HG02678 (cell line): Measurements from ENCODE around the gene STK32C.
"Not testable (repeated sequence)": the region's sequence is repeated elsewhere in the genome, so short reads cannot be mapped to it uniquely, and the experiment has no call there.

Source experiments
- ATAC-seq: cut with Tn5 transposase; IDR thresholded peaks from one replicate; pipeline ENCODE4 v1.9.1; 2021; ENCODE audit warnings: mild to moderate bottlenecking, moderate library complexity; ENCODE audit not compliant: unreplicated experiment

The STK32C gene

GRCh38 chr10:132220996-132221395 lies 86.8 kb downstream of the STK32C start:
- not testable (repeated sequence) for ATAC-seq

- no peak for ATAC-seq
These were observed 87.7 kb downstream of the STK32C start for GRCh38 chr10:132220061-132220460.

- ATAC-seq: no peak
These were observed 88.3 kb downstream of the STK32C start for GRCh38 chr10:132219486-132219885.

- ATAC-seq: not testable (repeated sequence)
These were observed 91.3 kb downstream of the STK32C start for GRCh38 chr10:132216441-132216840.

- ATAC-seq: no peak
These were observed 93.8 kb downstream of the STK32C start for GRCh38 chr10:132213917-132214316.

- no peak for ATAC-seq
These were observed 94.9 kb downstream of the STK32C start for GRCh38 chr10:132212816-132213215.

GRCh38 chr10:132211246-132211645 lies 96.5 kb downstream of the STK32C start:
- no peak for ATAC-seq

GRCh38 chr10:132210766-132211165 lies 97.0 kb downstream of the STK32C start:
- ATAC-seq: no peak

GRCh38 chr10:132209978-132210530 lies 97.7 kb downstream of the STK32C start:
- ATAC-seq: no peak

GRCh38 chr10:132209130-132209529 lies 98.6 kb downstream of the STK32C start:
- no peak for ATAC-seq

GRCh38 chr10:132208462-132209050 lies 99.2 kb downstream of the STK32C start:
- no peak for ATAC-seq

GRCh38 chr10:132207536-132208461 lies 100.0 kb downstream of the STK32C start:
- ATAC-seq: no peak

- ATAC-seq: no peak
These were observed 100.8 kb downstream of the STK32C start for GRCh38 chr10:132206806-132207535.

GRCh38 chr10:132206377-132206745 lies 101.4 kb downstream of the STK32C start:
- ATAC-seq: no peak

GRCh38 chr10:132205650-132206376 lies 101.9 kb downstream of the STK32C start:
- no peak for ATAC-seq

- ATAC-seq: no peak
These were observed 102.8 kb downstream of the STK32C start for GRCh38 chr10:132204781-132205473.

GRCh38 chr10:132204078-132204780 lies 103.5 kb downstream of the STK32C start:
- ATAC-seq: no peak

GRCh38 chr10:132203256-132204077 lies 104.3 kb downstream of the STK32C start:
- ATAC-seq: no peak
